ENCODE data around the gene FLNB.

- TF ChIP-seq CTCF (IDR thresholded peaks at IDR 0.05): no peak
- no peak for TF ChIP-seq POLR2A (IDR thresholded peaks at IDR 0.05)
- TF ChIP-seq POLR2AphosphoS5 (IDR thresholded peaks at IDR 0.05): no peak
- no peak for TF ChIP-seq EP300 (IDR thresholded peaks at IDR 0.05)
Observed at GRCh38 chr3:58015520-58015915, 7.3 kb downstream of the FLNB start.
